GM12892 (cell line): ENCODE results near the gene ANGPTL4.

Experiments
- POLR2A ChIP-seq: IDR thresholded peaks from 2 replicates; pipeline ENCODE4 v1.6.1; 2011; ENCODE audit warnings: low read depth, low read length, control low read depth
- POLR2AphosphoS5 ChIP-seq: IDR thresholded peaks from 2 replicates; pipeline ENCODE4 v1.6.1; 2011; ENCODE audit warnings: low read depth, low read length, control low read depth
- TAF1 ChIP-seq: IDR thresholded peaks from 2 replicates; pipeline ENCODE4 v1.6.1; 2011; ENCODE audit warnings: low read depth, mild to moderate bottlenecking, control low read depth, low read length, borderline replicate concordance

DNA sequence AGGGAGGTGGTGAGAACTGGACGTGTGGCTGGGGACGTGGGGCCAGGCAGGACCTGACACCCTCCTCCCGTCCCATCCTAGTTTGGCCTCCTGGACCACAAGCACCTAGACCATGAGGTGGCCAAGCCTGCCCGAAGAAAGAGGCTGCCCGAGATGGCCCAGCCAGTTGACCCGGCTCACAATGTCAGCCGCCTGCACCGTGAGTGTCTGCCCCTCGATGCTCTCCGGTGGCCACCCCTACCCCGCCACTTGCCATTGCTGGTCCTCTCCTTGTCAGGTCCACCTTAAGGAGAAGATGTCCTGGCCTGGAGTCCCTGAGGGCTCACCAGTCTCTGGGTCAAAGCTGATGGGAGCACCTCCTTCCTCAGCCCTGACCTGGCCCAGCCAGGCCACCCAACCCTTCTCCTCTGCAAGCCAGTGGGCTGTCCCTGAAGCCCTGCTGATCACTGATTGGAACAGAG is 2.2 kb downstream of the ANGPTL4 start:
- no peak for TF ChIP-seq POLR2AphosphoS5
- TF ChIP-seq POLR2A, result no peak
- TF ChIP-seq TAF1, result no peak
